Fibroblast of lung (primary cell): ENCODE results near the gene TMEM208. TPM values are rescaled to one million over a fixed set of nuclear protein-coding genes. Genes with fewer than 3 reads are reported as not detected.

Source experiments
- DNase-seq, 2 donors: peaks; one replicate each; pipeline versions ENCODE4 v3.0.0 to v3.0.0-alpha.2; 2010; ENCODE audit warnings: low read depth in 2 of 2
- H2AFZ ChIP-seq: 2 replicates; pipeline ENCODE4 v1.5.1; 2012; ENCODE audit warnings: low read length, control low read depth, inconsistent platforms
- H3K27ac ChIP-seq: 2 replicates; pipeline ENCODE4 v1.5.1; 2011; ENCODE audit warnings: low read length, control low read depth; ENCODE audit not compliant: insufficient read depth
- H3K27me3 ChIP-seq: 2 replicates; pipeline ENCODE4 v1.5.1; 2011; ENCODE audit warnings: mild to moderate bottlenecking, low read length; ENCODE audit not compliant: control insufficient read depth, insufficient read depth
- H3K36me3 ChIP-seq: 2 replicates; pipeline ENCODE4 v1.5.1; 2011; ENCODE audit warnings: low read length; ENCODE audit not compliant: control insufficient read depth, insufficient read depth
- H3K4me1 ChIP-seq: 2 replicates; pipeline ENCODE4 v1.5.1; 2011; ENCODE audit warnings: low read length; ENCODE audit not compliant: control insufficient read depth, insufficient read depth; ENCODE audit errors: extremely low read depth
- H3K4me2 ChIP-seq: 2 replicates; pipeline ENCODE4 v1.5.1; 2011; ENCODE audit warnings: low read length, control low read depth; ENCODE audit not compliant: insufficient read depth; ENCODE audit errors: extremely low read depth
- H3K4me3 ChIP-seq, 4 experiments: fragments of 200-600 bp in 1 of 4; sonication (generic) in 1 of 4; replicated peaks in 1 of 4; 2 replicates each; pipeline ENCODE4 v1.5.1; 2011 to 2016; ENCODE audit warnings: low read length in 4 of 4, low read depth in 3 of 4, mild to moderate bottlenecking in 3 of 4, control low read depth in 2 of 4, inconsistent platforms in 1 of 4, mixed read lengths in 1 of 4; ENCODE audit not compliant: insufficient read depth in 1 of 4; ENCODE audit errors: control extremely low read depth in 1 of 4
- H3K79me2 ChIP-seq: 2 replicates; pipeline ENCODE4 v1.5.1; 2012; ENCODE audit warnings: mild to moderate bottlenecking, low read length, inconsistent platforms; ENCODE audit not compliant: control insufficient read depth, insufficient read depth
- H3K9ac ChIP-seq: 2 replicates; pipeline ENCODE4 v1.5.1; 2011; ENCODE audit warnings: mild to moderate bottlenecking, low read length, control low read depth; ENCODE audit not compliant: insufficient read depth
- H3K9me3 ChIP-seq: 2 replicates; pipeline ENCODE4 v1.5.1; 2012; ENCODE audit warnings: low read depth, low read length; ENCODE audit not compliant: control insufficient read depth, insufficient read depth
- H4K20me1 ChIP-seq: 2 replicates; pipeline ENCODE4 v1.5.1; 2011; ENCODE audit warnings: low read length; ENCODE audit not compliant: control insufficient read depth, insufficient read depth; ENCODE audit errors: extremely low read depth
- CTCF ChIP-seq, 2 donors: IDR thresholded peaks in 1 of 2; conservative IDR thresholded peaks in 1 of 2; 1 replicate in 1 of 2; 2 replicates in 1 of 2; pipeline ENCODE4 v1.5.1; 2011 to 2012; ENCODE audit warnings: low read length in 2 of 2, control low read depth in 1 of 2, inconsistent platforms in 1 of 2, low read depth in 1 of 2, mild to moderate bottlenecking in 1 of 2
- EZH2 ChIP-seq: IDR thresholded peaks from 2 replicates; pipeline ENCODE4 v1.5.1; 2012; ENCODE audit warnings: low read length, control low read depth, mild to moderate bottlenecking; ENCODE audit errors: missing control alignments
- polyA plus RNA-seq, 2 donors: library from polyadenylated mRNA; depleted of rRNA in 1 of 2; stranded (reverse) in 1 of 2; unstranded in 1 of 2; fragments of >200 nt; gene quantifications; 2 replicates each; pipeline ENCODE4 v1.2.1, GENCODE V29; 2011 to 2012; ENCODE audit warnings: missing spikeins in 1 of 2
- total RNA-seq: library from RNA; depleted of rRNA; stranded (reverse); fragments of >200 nt; gene quantifications from 2 replicates; pipeline ENCODE4 v1.2.1, GENCODE V29; 2014

TMEM208 gene
- total and polyA plus RNA-seq, 2 donors (not counting 1 experiment from before 2014, with no cell fraction given) = 26.3 to 43.2 TPM

DNA sequence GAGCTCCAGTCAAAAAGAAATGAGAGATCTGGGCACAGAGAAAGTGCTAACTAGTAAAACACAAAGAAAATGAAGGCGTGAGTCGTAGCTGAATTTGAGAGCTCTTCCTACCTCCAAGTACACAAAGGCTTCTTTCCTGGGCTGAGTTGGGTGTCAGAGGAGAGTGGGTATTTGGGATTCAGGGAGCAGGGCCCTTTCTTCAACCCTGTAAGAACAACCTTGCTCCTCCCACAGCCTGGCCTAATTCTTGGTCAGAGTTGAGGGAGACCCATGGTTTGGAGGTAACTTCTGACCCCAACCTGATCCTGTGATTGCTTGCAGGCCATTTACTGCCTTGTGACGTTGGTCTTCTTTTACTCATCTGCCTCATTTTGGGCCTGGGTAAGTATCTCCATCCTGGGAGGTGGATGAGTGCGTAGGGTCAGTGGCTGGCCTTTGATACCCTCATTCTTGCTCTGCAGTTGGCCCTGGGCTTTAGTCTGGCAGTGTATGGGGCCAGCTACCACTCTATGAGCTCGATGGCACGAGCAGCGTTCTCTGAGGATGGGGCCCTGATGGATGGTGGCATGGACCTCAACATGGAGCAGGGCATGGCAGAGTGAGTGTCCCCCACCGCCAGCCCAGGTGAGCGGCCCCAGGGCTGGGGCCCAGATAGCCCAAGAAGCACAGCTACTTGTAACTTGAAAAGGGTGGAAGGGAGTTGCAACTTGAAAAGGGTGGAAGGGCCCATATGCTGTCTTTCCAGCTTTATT lies 1.3 kb downstream of the TMEM208 start:
- Histone ChIP-seq H3K79me2 (peaks cover 24% of the 10 kb centered on the region), H2AFZ (no peak overlapping the region), H3K36me3 (peaks cover 31% of the 10 kb centered on the region), H3K4me2 (peak overlapping the region; percentile 87), H3K27me3 (no peaks in the 10 kb centered on the region), H4K20me1 (no peaks in the 10 kb centered on the region), H3K4me3 (peak overlapping the region; percentile 99 to 100 (median 99)), H3K27ac (no peak overlapping the region), H3K9me3 (no peaks in the 10 kb centered on the region), H3K9ac (no peak overlapping the region), H3K4me1 (peaks cover 6% of the 10 kb centered on the region)
- no peak for DNase-seq
- TF ChIP-seq EZH2 (no peak), CTCF (conservative IDR thresholded peaks at IDR 0.05 in 1 of 2, IDR thresholded peaks at IDR 0.05 in 1 of 2; ENCODE audit: low read depth in 1 of 2, low read length in 2 of 2) (no peak)

DNA sequence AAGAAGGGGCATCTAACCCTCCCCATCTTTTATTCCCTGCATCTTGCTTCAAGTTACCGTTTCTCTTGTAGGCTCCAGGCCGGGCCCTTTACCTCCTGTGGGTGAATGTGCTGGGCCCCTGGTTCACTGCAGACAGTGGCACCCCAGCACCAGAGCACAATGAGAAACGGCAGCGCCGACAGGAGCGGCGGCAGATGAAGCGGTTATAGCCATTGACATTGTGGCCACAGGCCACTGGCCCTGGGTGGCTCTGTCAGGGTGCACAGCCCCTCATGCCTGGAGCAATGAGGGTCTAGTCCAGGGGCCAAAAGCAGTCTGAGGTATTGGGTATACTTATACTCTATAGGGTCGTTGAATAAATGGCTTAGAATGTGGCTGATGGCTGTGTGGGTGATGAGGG lies 2.0 kb downstream of the TMEM208 start:
- no peak overlapping the region for H3K27ac ChIP-seq
- H3K4me2 ChIP-seq = no peak overlapping the region
- H3K4me1 ChIP-seq = peaks cover 6% of the 10 kb centered on the region
- H3K79me2 ChIP-seq = peaks cover 24% of the 10 kb centered on the region
- H3K36me3 ChIP-seq = peaks cover 36% of the 10 kb centered on the region
- DNase-seq = no peak
- no peaks in the 10 kb centered on the region for H4K20me1 ChIP-seq
- H3K27me3 ChIP-seq = no peaks in the 10 kb centered on the region
- no peak overlapping the region for H3K9ac ChIP-seq
- no peaks in the 10 kb centered on the region for H3K9me3 ChIP-seq
- no peak overlapping the region for H2AFZ ChIP-seq
- TF ChIP-seq CTCF (conservative IDR thresholded peaks at IDR 0.05 in 1 of 2, IDR thresholded peaks at IDR 0.05 in 1 of 2; ENCODE audit: low read depth in 1 of 2, low read length in 2 of 2) = no peak
- TF ChIP-seq EZH2 = no peak
- no peak overlapping the region for H3K4me3 ChIP-seq

GRCh38 chr16:67229906-67230808 lies 3.2 kb downstream of the TMEM208 start:
- peaks cover 43% of the 10 kb centered on the region for H3K36me3 ChIP-seq

More at GRCh38 chr16:67229906-67230808, 3.2 kb downstream of the TMEM208 start:
- Histone ChIP-seq H2AFZ (no peak overlapping the region), H3K9me3 (no peaks in the 10 kb centered on the region), H3K27me3 (no peaks in the 10 kb centered on the region), H3K4me1 (peaks cover 6% of the 10 kb centered on the region), H3K4me2 (no peak overlapping the region), H3K79me2 (peaks cover 24% of the 10 kb centered on the region), H3K4me3 (no peak overlapping the region), H3K27ac (no peak overlapping the region), H4K20me1 (no peaks in the 10 kb centered on the region), H3K9ac (no peak overlapping the region)
- DNase-seq = no peak
- no peak for TF ChIP-seq EZH2
- TF ChIP-seq CTCF (conservative IDR thresholded peaks at IDR 0.05 in 1 of 2, IDR thresholded peaks at IDR 0.05 in 1 of 2; ENCODE audit: low read depth in 1 of 2, low read length in 2 of 2) = no peak
